Measurements from ENCODE around the gene TPM2. TPM values are rescaled to one million over a fixed set of nuclear protein-coding genes. Genes with fewer than 3 reads are reported as not detected.

Gene TPM2
- polyA plus RNA-seq, 1 of the 3 experiments (the other 2 are of a cell fraction): 620 TPM

- peak; percentile 51 for DNase-seq
Observed at GRCh38 chr9:35656831-35657545, 32.7 kb downstream of the TPM2 start.

GRCh38 chr9:35656348-35656747 lies 33.4 kb downstream of the TPM2 start:
- Histone ChIP-seq H3K36me3 (replicated peaks in 1 of 2; ENCODE audit: control insufficient read depth in 1 of 2, insufficient read depth in 2 of 2, low read length in 1 of 2) (peaks cover 0 to 5% of the 10 kb centered on the region in 2 experiments), H3F3A (replicated peaks; ENCODE audit: insufficient read depth) (peaks cover 11% of the 10 kb centered on the region), H3K4me1 (ENCODE audit: control insufficient read depth in 1 of 2, insufficient read depth in 2 of 2, low read depth in 1 of 2, low read length in 1 of 2) (peaks cover 0 to 12% of the 10 kb centered on the region in 2 experiments; a peak in 1 of 4 replicates), H3K4me2 (no peak overlapping the region), H3K79me2 (ENCODE audit: insufficient read depth) (peaks cover 22% of the 10 kb centered on the region), H3K27me3 (ENCODE audit: insufficient read depth) (no peaks in the 10 kb centered on the region), H3K9ac (no peak overlapping the region), H2AFZ (ENCODE audit: low read depth) (no peak overlapping the region), H3K9me3 (no peaks in the 10 kb centered on the region), H3K4me3 (ENCODE audit: low read depth in 2 of 2, low read length in 1 of 2) (no peak overlapping the region), H3K9me2 (no peaks in the 10 kb centered on the region), H3K27ac (ENCODE audit: low read depth in 2 of 2, low read length in 1 of 2) (no peak overlapping the region), H4K20me1 (ENCODE audit: insufficient read depth) (no peaks in the 10 kb centered on the region)
- ChIA-PET POLR2A (interaction anchor here (3.8 kb wide), 1 partner anchor 9 kb away, joined by 20 read pairs; no protein-coding TSS in a partner anchor), CTCF (interaction anchor here (0.7 to 6.0 kb wide), 12 partner anchors 9 to 133 kb away, joined by 3 to 86 read pairs (median 6); partner anchors contain the start of genes CD72, CREB3 and TLN1)
- WGBS (ENCODE audit: low lambda C conversion rate): 87% methylated on average over 17 of the region's 17 CpGs
- no peak for TF ChIP-seq FOXM1 (IDR thresholded peaks at IDR 0.05; ENCODE audit: low read depth)
- no peak for TF ChIP-seq USF1 (IDR thresholded peaks at IDR 0.05; ENCODE audit: borderline replicate concordance, low read depth)
- no peak for TF ChIP-seq YY1 (IDR thresholded peaks at IDR 0.05; ENCODE audit: low read depth)
- no peak for TF ChIP-seq SMC3 (IDR thresholded peaks at IDR 0.05; ENCODE audit: low read depth, low read length)
- DNase-seq: no peak

More at GRCh38 chr9:35656831-35657545, 32.7 kb downstream of the TPM2 start:
- H3K36me3 ChIP-seq (replicated peaks in 1 of 2; ENCODE audit: control insufficient read depth in 1 of 2, insufficient read depth in 2 of 2, low read length in 1 of 2): peaks cover 0 to 5% of the 10 kb centered on the region in 2 experiments
- no peaks in the 10 kb centered on the region for H3K9me3 ChIP-seq
- H3K9ac ChIP-seq: peak overlapping the region; percentile 61
- no peaks in the 10 kb centered on the region for H3K27me3 ChIP-seq (ENCODE audit: insufficient read depth)
- WGBS (ENCODE audit: low lambda C conversion rate): 27% methylated on average over 25 of the region's 25 CpGs
- peak overlapping the region; percentile 70 to 97 for H3K27ac ChIP-seq (ENCODE audit: low read depth in 2 of 2, low read length in 1 of 2)
- H3K4me1 ChIP-seq (ENCODE audit: control insufficient read depth in 1 of 2, insufficient read depth in 2 of 2, low read depth in 1 of 2, low read length in 1 of 2): peaks cover 0 to 12% of the 10 kb centered on the region in 2 experiments; a peak in 1 of 4 replicates
- peak overlapping the region; percentile 70 for H2AFZ ChIP-seq (ENCODE audit: low read depth)
- CTCF ChIA-PET: interaction anchor here (0.7 to 6.0 kb wide), 21 partner anchors 9 to 577 kb away, joined by 3 to 86 read pairs (median 4); partner anchors contain the start of genes CD72, CREB3, FANCG and TLN1
- TF ChIP-seq RFX5 (IDR thresholded peaks at IDR 0.05; ENCODE audit: low read length) (no peak), CTCF (IDR thresholded peaks at IDR 0.05) (no peak)
- H3K79me2 ChIP-seq (ENCODE audit: insufficient read depth): peaks cover 22% of the 10 kb centered on the region
- H4K20me1 ChIP-seq (ENCODE audit: insufficient read depth): no peaks in the 10 kb centered on the region
- H3F3A ChIP-seq (replicated peaks; ENCODE audit: insufficient read depth): peaks cover 17% of the 10 kb centered on the region
- POLR2A ChIA-PET: interaction anchor here (2.2 to 3.8 kb wide), 2 partner anchors 10 to 76 kb away, joined by 11 to 20 read pairs; partner anchors contain the start of genes CREB3 and TLN1
- H3K4me3 ChIP-seq (ENCODE audit: low read depth in 2 of 2, low read length in 1 of 2): peak overlapping the region; percentile 42 to 56
- H3K9me2 ChIP-seq: no peaks in the 10 kb centered on the region
- peak overlapping the region; percentile 72 for H3K4me2 ChIP-seq

Measured in SK-N-SH (cell line).